HCT116 (cell line): ENCODE results near the gene ANKMY2. TPM values are rescaled to one million over a fixed set of nuclear protein-coding genes. Genes with fewer than 3 reads are reported as not detected.

Experiments
- ATAC-seq: fragments of 200-7000 bp; cut with Tn5 transposase; 2 replicates; pipeline ENCODE4 v1.9.1; 2020; ENCODE audit warnings: mild to moderate bottlenecking, moderate library complexity
- BruUV-seq: library from RNA; stranded (reverse); fragments of 400-500 nt; replicated peaks from 2 replicates; lab custom pipeline; 2021; lab: Mats Ljungman, UMichigan
- CTCF ChIA-PET: fragments of 300-600 bp; sonication (Branson Sonifier 250); formaldehyde crosslinking; loops from one replicate; lab custom pipeline; 2021; ENCODE audit warnings: antibody characterized with exemption; lab: Charles Lee
- POLR2A ChIA-PET: fragments of 300-600, 350-600 bp; sonication (Branson Sonifier 250); formaldehyde crosslinking; loops from one replicate; lab custom pipeline; 2021; ENCODE audit warnings: antibody characterized with exemption; lab: Charles Lee
- RAD21 ChIA-PET, 2 experiments: fragments of 300-600 bp; sonication (Branson Sonifier 250); formaldehyde crosslinking; loops; one replicate each; lab custom pipeline; 2023; ENCODE audit warnings: low total read pairs in 2 of 2; ENCODE audit not compliant: uncharacterized antibody in 2 of 2, unreplicated experiment in 2 of 2, low non-redundant PET in 1 of 2; lab: Charles Lee
- DNase-seq: peaks from one replicate; pipeline ENCODE4 v3.0.0-alpha.2; 2010; ENCODE audit warnings: low read depth, low spot score
- H2AFZ ChIP-seq: fragments of 200-600 bp; shearing (Covaris generic), sonication (generic); 2 replicates; pipeline ENCODE4 v1.6.1; 2017; ENCODE audit warnings: low read depth, mixed run types, mixed read lengths, antibody characterized with exemption, low read length; ENCODE audit not compliant: poor library complexity, severe bottlenecking
- H3K27ac ChIP-seq: 2 replicates; pipeline ENCODE4 v1.5.1; 2012; ENCODE audit warnings: low read depth, low read length
- H3K27me3 ChIP-seq: fragments of 200-600 bp; sonication (generic); 2 replicates; pipeline ENCODE4 v1.6.1; 2016; ENCODE audit warnings: mixed run types, low read length, mixed read lengths; ENCODE audit not compliant: insufficient read depth
- H3K36me3 ChIP-seq, 2 experiments: fragments of 200-500 bp in 1 of 2; fragments of 200-600 bp in 1 of 2; sonication (Bioruptor generic) in 1 of 2; sonication (generic) in 1 of 2; 2 replicates each; pipeline versions ENCODE4 v1.5.1 to v1.6.1; 2014 to 2016; ENCODE audit warnings: low read length in 2 of 2, inconsistent platforms in 1 of 2, mixed read lengths in 1 of 2, mixed run types in 1 of 2; ENCODE audit not compliant: insufficient read depth in 2 of 2, control insufficient read depth in 1 of 2
- H3K4me1 ChIP-seq, 2 experiments: fragments of 200-600 bp in 1 of 2; sonication (generic) in 1 of 2; 2 replicates each; pipeline versions ENCODE4 v1.5.1 to v1.6.1; 2012 to 2017; ENCODE audit warnings: low read length in 2 of 2, inconsistent platforms in 1 of 2, mild to moderate bottlenecking in 1 of 2, mixed read lengths in 1 of 2, mixed run types in 1 of 2, moderate library complexity in 1 of 2; ENCODE audit not compliant: insufficient read depth in 2 of 2, control insufficient read depth in 1 of 2
- H3K4me2 ChIP-seq: fragments of 200-600 bp; sonication (generic); 2 replicates; pipeline ENCODE4 v1.6.1; 2017; ENCODE audit warnings: mixed run types, low read length, mixed read lengths
- H3K4me3 ChIP-seq, 2 experiments: fragments of 200-600 bp in 1 of 2; sonication (generic) in 1 of 2; replicated peaks in 1 of 2; 2 replicates each; pipeline ENCODE4 v1.5.1; 2011 to 2016; ENCODE audit warnings: low read length in 2 of 2, control low read depth in 1 of 2, low read depth in 1 of 2, mild to moderate bottlenecking in 1 of 2, mixed read lengths in 1 of 2, mixed run types in 1 of 2
- H3K79me2 ChIP-seq: fragments of 200-600 bp; sonication (generic); 2 replicates; pipeline ENCODE4 v1.6.1; 2017; ENCODE audit warnings: mild to moderate bottlenecking, mixed run types, low read length, moderate library complexity, mixed read lengths; ENCODE audit not compliant: insufficient read depth
- H3K9ac ChIP-seq: fragments of 200-600 bp; sonication (generic); 2 replicates; pipeline ENCODE4 v1.6.1; 2016; ENCODE audit warnings: low read length, mixed read lengths
- H3K9me2 ChIP-seq: fragments of 200-600 bp; sonication (generic), shearing (Covaris generic); 2 replicates; pipeline ENCODE4 v1.6.1; 2017; ENCODE audit warnings: mixed run types, mild to moderate bottlenecking, moderate library complexity; ENCODE audit not compliant: insufficient read depth
- H3K9me3 ChIP-seq, 2 experiments: fragments of 200-500 bp in 1 of 2; fragments of 200-600 bp in 1 of 2; sonication (Bioruptor generic) in 1 of 2; sonication (generic) in 1 of 2; 2 replicates each; pipeline ENCODE4 v1.6.1; 2014 to 2017; ENCODE audit warnings: low read length in 2 of 2, mixed read lengths in 2 of 2, inconsistent platforms in 1 of 2, low read depth in 1 of 2, mild to moderate bottlenecking in 1 of 2, mixed run types in 1 of 2, moderate library complexity in 1 of 2; ENCODE audit not compliant: control insufficient read depth in 1 of 2, insufficient read depth in 1 of 2
- H4K20me1 ChIP-seq: fragments of 200-600 bp; sonication (generic), shearing (Covaris generic); 2 replicates; pipeline ENCODE4 v1.6.1; 2017; ENCODE audit warnings: mixed run types, mild to moderate bottlenecking, moderate library complexity; ENCODE audit not compliant: insufficient read depth
- ATF3 ChIP-seq: IDR thresholded peaks from 2 replicates; pipeline ENCODE4 v1.6.1; 2012
- EGR1 ChIP-seq: IDR thresholded peaks from 2 replicates; pipeline ENCODE4 v1.6.1; 2012; ENCODE audit warnings: low read depth
- EZH2phosphoT487 ChIP-seq: fragments of 200-600 bp; IDR thresholded peaks from 2 replicates; pipeline ENCODE4 v1.6.1; 2018; ENCODE audit warnings: antibody characterized with exemption, borderline replicate concordance
- FOSL1 ChIP-seq: IDR thresholded peaks from 2 replicates; pipeline ENCODE4 v1.6.1; 2012; ENCODE audit warnings: low read depth
- POLR2A ChIP-seq: IDR thresholded peaks from 2 replicates; pipeline ENCODE4 v1.7.0; 2011; ENCODE audit warnings: borderline replicate concordance; ENCODE audit not compliant: insufficient read depth, insufficient read length; ENCODE audit errors: extremely low read depth
- POLR2AphosphoS5 ChIP-seq: IDR thresholded peaks from 2 replicates; pipeline ENCODE4 v1.6.1; 2011; ENCODE audit warnings: mild to moderate bottlenecking, low read depth, low read length, moderate library complexity
- RAD21 ChIP-seq: IDR thresholded peaks from 2 replicates; pipeline ENCODE4 v1.6.1; 2012; ENCODE audit warnings: low read depth, mild to moderate bottlenecking
- SIN3A ChIP-seq: IDR thresholded peaks from 2 replicates; pipeline ENCODE4 v1.6.1; 2012; ENCODE audit warnings: low read depth
- SP1 ChIP-seq: IDR thresholded peaks from 2 replicates; pipeline ENCODE4 v1.6.1; 2012; ENCODE audit warnings: low read depth
- SRF ChIP-seq: IDR thresholded peaks from 2 replicates; pipeline ENCODE4 v1.6.1; 2012; ENCODE audit warnings: low read depth
- YY1 ChIP-seq: IDR thresholded peaks from 2 replicates; pipeline ENCODE4 v1.6.1; 2011; ENCODE audit warnings: low read length, low read depth, moderate library complexity, mild to moderate bottlenecking; ENCODE audit not compliant: insufficient replicate concordance; ENCODE audit errors: extremely low read depth
- ZFX ChIP-seq: fragments of 450-650 bp; IDR thresholded peaks from 2 replicates; pipeline ENCODE4 v1.6.1; 2017
- ZNF274 ChIP-seq: fragments of 200-500 bp; sonication (Bioruptor generic); IDR thresholded peaks from 2 replicates; pipeline ENCODE4 v1.6.1; 2014; ENCODE audit warnings: mild to moderate bottlenecking, low read depth, low read length, inconsistent platforms
- intact Hi-C: fragments of 100-400 bp; cut with micrococcal nuclease; formaldehyde crosslinking; loops from 2 replicates; pipeline ENCODE4 v1.10.0; 2022
- total RNA-seq: library from RNA; stranded (reverse); gene quantifications from one replicate; pipeline ENCODE4 v1.2.1, GENCODE V29; 2021; ENCODE audit not compliant: unreplicated experiment
- TF ChIP-seq, protein P1 (sequence below): IDR thresholded peaks from 2 replicates; pipeline ENCODE4 v1.6.1; 2011; ENCODE audit warnings: mild to moderate bottlenecking, low read length, moderate library complexity; ENCODE audit not compliant: insufficient replicate concordance; ENCODE audit errors: extremely low read depth
- TF ChIP-seq, protein P2 (sequence below): IDR thresholded peaks from 2 replicates; pipeline ENCODE4 v1.6.1; 2012
- TF ChIP-seq, protein P3 (sequence below), 3 experiments: fragments of 200-600 bp in 1 of 3; sonication (generic) in 1 of 3; IDR thresholded peaks in 2 of 3; conservative IDR thresholded peaks in 1 of 3; 2 replicates each; pipeline ENCODE4 v1.5.1; 2012 to 2017; ENCODE audit warnings: low read depth in 2 of 3, low read length in 2 of 3, antibody characterized with exemption in 1 of 3, borderline replicate concordance in 1 of 3, control low read depth in 1 of 3, mild to moderate bottlenecking in 1 of 3, mixed read lengths in 1 of 3, mixed run types in 1 of 3, moderate library complexity in 1 of 3; ENCODE audit not compliant: insufficient read depth in 1 of 3

Gene ANKMY2
- total RNA-seq, 1 experiment from 2014 or later: 24.9 TPM

DNA sequence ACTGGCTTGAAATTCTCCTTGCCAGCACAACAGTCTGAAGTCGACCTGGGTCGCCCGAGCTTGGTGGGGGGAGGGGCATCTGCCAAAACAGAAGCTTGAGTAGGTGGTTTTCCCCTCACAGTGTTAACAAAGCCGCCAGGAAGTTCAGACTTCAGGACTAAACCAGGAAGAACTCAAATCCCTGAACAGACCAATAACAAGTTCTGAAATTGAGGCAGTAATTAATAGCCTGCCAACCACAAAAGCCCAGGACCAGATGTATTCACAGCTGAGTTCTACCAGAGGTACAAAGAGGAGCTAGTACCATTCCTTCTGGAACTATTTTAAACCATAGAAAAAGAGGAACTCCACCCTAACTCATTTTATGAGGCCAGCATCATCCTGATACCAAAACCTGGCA is 73.6 kb downstream of the ANKMY2 start:
- Histone ChIP-seq H3K9me2 (peaks cover 5% of the 10 kb centered on the region; the same call in 1 of the 2 replicates), H3K4me3 (no peak overlapping the region), H3K27ac (no peak overlapping the region), H3K4me1 (no peaks in the 10 kb centered on the region), H3K36me3 (no peaks in the 10 kb centered on the region), H3K9me3 (no peaks in the 10 kb centered on the region), H3K27me3 (no peaks in the 10 kb centered on the region), H2AFZ (no peak overlapping the region), H3K4me2 (no peak overlapping the region), H4K20me1 (no peaks in the 10 kb centered on the region), H3K9ac (no peak overlapping the region), H3K79me2 (no peaks in the 10 kb centered on the region)
- DNase-seq (no peak), ATAC-seq (no peak)
- CTCF ChIA-PET: no interaction called here
- intact Hi-C loops: no loop called here
- TF ChIP-seq EZH2phosphoT487 (no peak), POLR2A (no peak), SRF (no peak), POLR2AphosphoS5 (no peak), EGR1 (no peak), FOSL1 (no peak), ATF3 (no peak), SP1 (no peak), SIN3A (no peak), ZFX (no peak), YY1 (no peak), RAD21 (no peak), ZNF274 (no peak)
- TF ChIP-seq, protein P1, sequence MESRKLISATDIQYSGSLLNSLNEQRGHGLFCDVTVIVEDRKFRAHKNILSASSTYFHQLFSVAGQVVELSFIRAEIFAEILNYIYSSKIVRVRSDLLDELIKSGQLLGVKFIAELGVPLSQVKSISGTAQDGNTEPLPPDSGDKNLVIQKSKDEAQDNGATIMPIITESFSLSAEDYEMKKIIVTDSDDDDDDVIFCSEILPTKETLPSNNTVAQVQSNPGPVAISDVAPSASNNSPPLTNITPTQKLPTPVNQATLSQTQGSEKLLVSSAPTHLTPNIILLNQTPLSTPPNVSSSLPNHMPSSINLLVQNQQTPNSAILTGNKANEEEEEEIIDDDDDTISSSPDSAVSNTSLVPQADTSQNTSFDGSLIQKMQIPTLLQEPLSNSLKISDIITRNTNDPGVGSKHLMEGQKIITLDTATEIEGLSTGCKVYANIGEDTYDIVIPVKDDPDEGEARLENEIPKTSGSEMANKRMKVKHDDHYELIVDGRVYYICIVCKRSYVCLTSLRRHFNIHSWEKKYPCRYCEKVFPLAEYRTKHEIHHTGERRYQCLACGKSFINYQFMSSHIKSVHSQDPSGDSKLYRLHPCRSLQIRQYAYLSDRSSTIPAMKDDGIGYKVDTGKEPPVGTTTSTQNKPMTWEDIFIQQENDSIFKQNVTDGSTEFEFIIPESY: no peak
- TF ChIP-seq, protein P2, sequence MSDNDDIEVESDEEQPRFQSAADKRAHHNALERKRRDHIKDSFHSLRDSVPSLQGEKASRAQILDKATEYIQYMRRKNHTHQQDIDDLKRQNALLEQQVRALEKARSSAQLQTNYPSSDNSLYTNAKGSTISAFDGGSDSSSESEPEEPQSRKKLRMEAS: no peak
- TF ChIP-seq, protein P3, sequence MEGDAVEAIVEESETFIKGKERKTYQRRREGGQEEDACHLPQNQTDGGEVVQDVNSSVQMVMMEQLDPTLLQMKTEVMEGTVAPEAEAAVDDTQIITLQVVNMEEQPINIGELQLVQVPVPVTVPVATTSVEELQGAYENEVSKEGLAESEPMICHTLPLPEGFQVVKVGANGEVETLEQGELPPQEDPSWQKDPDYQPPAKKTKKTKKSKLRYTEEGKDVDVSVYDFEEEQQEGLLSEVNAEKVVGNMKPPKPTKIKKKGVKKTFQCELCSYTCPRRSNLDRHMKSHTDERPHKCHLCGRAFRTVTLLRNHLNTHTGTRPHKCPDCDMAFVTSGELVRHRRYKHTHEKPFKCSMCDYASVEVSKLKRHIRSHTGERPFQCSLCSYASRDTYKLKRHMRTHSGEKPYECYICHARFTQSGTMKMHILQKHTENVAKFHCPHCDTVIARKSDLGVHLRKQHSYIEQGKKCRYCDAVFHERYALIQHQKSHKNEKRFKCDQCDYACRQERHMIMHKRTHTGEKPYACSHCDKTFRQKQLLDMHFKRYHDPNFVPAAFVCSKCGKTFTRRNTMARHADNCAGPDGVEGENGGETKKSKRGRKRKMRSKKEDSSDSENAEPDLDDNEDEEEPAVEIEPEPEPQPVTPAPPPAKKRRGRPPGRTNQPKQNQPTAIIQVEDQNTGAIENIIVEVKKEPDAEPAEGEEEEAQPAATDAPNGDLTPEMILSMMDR (IDR thresholded peaks at IDR 0.05 in 2 of 3, conservative IDR thresholded peaks at IDR 0.05 in 1 of 3; ENCODE audit: borderline replicate concordance in 1 of 3, insufficient read depth in 1 of 3, low read depth in 2 of 3, low read length in 2 of 3): no peak
- BruUV-seq: no TSS peak
- POLR2A ChIA-PET: no interaction called here
- RAD21 ChIA-PET: no interaction called here
